Right lobe of liver (tissue), 6 donors: ENCODE measurements around the gene ATF4. TPM values are rescaled to one million over a fixed set of nuclear protein-coding genes. Genes with fewer than 3 reads are reported as not detected.
A peak's percentile ranks its signal among the peaks of the same experiment; 100 is the strongest.

Source experiments
- ATAC-seq, 4 donors: fragments of 200-7000 bp; cut with Tn5 transposase; one replicate each; pipeline ENCODE4 v1.9.1; 2020; ENCODE audit warnings: mild to moderate bottlenecking in 4 of 4, moderate library complexity in 4 of 4
- DNase-seq, 3 donors: peaks; one replicate each; pipeline ENCODE4 v3.0.0-alpha.2; 2020
- H3K27ac ChIP-seq, 3 donors: fragments of 200-600 bp; one replicate each; pipeline ENCODE4 v1.8.0; 2022
- H3K27me3 ChIP-seq, 2 donors: fragments of 200-600 bp; one replicate each; pipeline ENCODE4 v1.8.0; 2022
- H3K36me3 ChIP-seq, 4 donors: fragments of 200-600 bp; sonication (generic) in 1 of 4; one replicate each; pipeline versions ENCODE4 v1.5.1 to v1.8.0; 2017 to 2022; ENCODE audit warnings: control low read depth in 1 of 4
- H3K4me1 ChIP-seq, 4 donors: fragments of 200-600 bp; sonication (generic) in 1 of 4; one replicate each; pipeline versions ENCODE4 v1.5.1 to v1.8.0; 2017 to 2022; ENCODE audit warnings: control low read depth in 1 of 4
- H3K4me3 ChIP-seq, 3 donors: fragments of 200-600 bp; one replicate each; pipeline ENCODE4 v1.8.0; 2022
- H3K9me3 ChIP-seq, 4 donors: fragments of 200-600 bp; sonication (generic) in 1 of 4; one replicate each; pipeline versions ENCODE4 v1.5.1 to v1.8.0; 2017 to 2022; ENCODE audit warnings: control low read depth in 1 of 4
- CTCF ChIP-seq, 4 donors: fragments of 200-600 bp in 3 of 4; fragments of 450-650 bp in 1 of 4; IDR thresholded peaks; one replicate each; pipeline versions ENCODE4 v1.5.1 to v1.8.0; 2016 to 2022; ENCODE audit warnings: antibody characterized with exemption in 4 of 4, mild to moderate bottlenecking in 2 of 4
- POLR2A ChIP-seq: fragments of 450-650 bp; IDR thresholded peaks from one replicate; pipeline ENCODE4 v1.6.1; 2017; ENCODE audit warnings: antibody characterized with exemption, mild to moderate bottlenecking
- WGBS: methylation state at CpG from one replicate; pipeline ENCODE4 v1.1.6; 2018; ENCODE audit warnings: low coverage, low lambda C conversion rate; ENCODE audit not compliant: insufficient coverage; ENCODE audit errors: missing lambda C conversion rate; 5-methylcytosine and 5-hydroxymethylcytosine counted together
- intact Hi-C, 2 donors: fragments of 100-400 bp; cut with DNase I; formaldehyde crosslinking; loops; one replicate each; pipeline versions ENCODE4 v1.11.2 to v1.14.1; 2022
- total RNA-seq, 6 experiments: library from RNA; depleted of rRNA in 2 of 6; stranded (reverse); fragments of >200 nt in 2 of 6; fragmentation: NEBNext Ultra II Directional in 3 of 6; extraction: Animal tissue kit (Norgen Biotek cat#: 25700) in 3 of 6; gene quantifications; one replicate each; pipeline versions ENCODE4 v1.1.0 to v1.2.4, GENCODE V29; 2016 to 2023
- donor health status: DM: no; HTN: yes; CAD: no.
- donor health status: DM: no; HTN: no; CAD: no.
- donor health status: DM: no; HTN: no; CAD: no.
- donor health status: DM: no; HTN: yes; CAD: no.
- donor health status: DM: no; HTN: yes; CAD: no.

ATF4 gene
- total RNA-seq, 6 experiments from 2014 or later = 114 to 187 (median 157) TPM

- no peak for ATAC-seq
- Histone ChIP-seq H3K9me3 (no peaks in the 10 kb centered on the region), H3K27me3 (peaks cover 5 to 7% of the 10 kb centered on the region in 2 donors), H3K27ac (no peak overlapping the region), H3K36me3 (no peaks in the 10 kb centered on the region), H3K4me1 (peaks cover 0 to 5% (median 0%) of the 10 kb centered on the region in 4 donors), H3K4me3 (no peak overlapping the region)
- WGBS = no CpG with 5 or more reads among the region's 14 CpGs
- DNase-seq = no peak
- TF ChIP-seq POLR2A = no peak
- no peak for TF ChIP-seq CTCF (IDR thresholded peaks at IDR 0.05)
- intact Hi-C loops = no loop called here
Observed at GRCh38 chr22:39558950-39559349, 38.6 kb downstream of the ATF4 start.

- H3K4me3 ChIP-seq = no peak overlapping the region
- no peaks in the 10 kb centered on the region for H3K36me3 ChIP-seq
- no peak overlapping the region for H3K27ac ChIP-seq
- peaks cover 5 to 7% of the 10 kb centered on the region in 2 donors for H3K27me3 ChIP-seq
- DNase-seq (no peak), ATAC-seq (no peak)
- H3K4me1 ChIP-seq = peaks cover 0 to 5% (median 0%) of the 10 kb centered on the region in 4 donors
- no peaks in the 10 kb centered on the region for H3K9me3 ChIP-seq
- no peak for TF ChIP-seq POLR2A
- TF ChIP-seq CTCF (IDR thresholded peaks at IDR 0.05) = peak in 3 of 4 donors; percentile 10 to 21 (median 18)
- 24% methylated on average over 9 of the region's 11 CpGs for WGBS
- intact Hi-C loops = no loop called here
Observed at GRCh38 chr22:39559456-39560105, 39.2 kb downstream of the ATF4 start.

GRCh38 chr22:39560127-39560526 lies 39.8 kb downstream of the ATF4 start:
- no peak for DNase-seq
- ATAC-seq = no peak
- Histone ChIP-seq H3K36me3 (no peaks in the 10 kb centered on the region), H3K4me1 (peaks cover 0 to 5% (median 0%) of the 10 kb centered on the region in 4 donors), H3K9me3 (no peaks in the 10 kb centered on the region), H3K27me3 (peaks cover 5 to 7% of the 10 kb centered on the region in 2 donors), H3K27ac (no peak overlapping the region), H3K4me3 (no peak overlapping the region)
- TF ChIP-seq CTCF (IDR thresholded peaks at IDR 0.05) = no peak
- no peak for TF ChIP-seq POLR2A
- intact Hi-C loops = no loop called here
- 50% methylated on average over 6 of the region's 6 CpGs for WGBS

- no peak for DNase-seq
- 83% methylated on average over 3 of the region's 9 CpGs for WGBS
- TF ChIP-seq POLR2A (no peak), CTCF (IDR thresholded peaks at IDR 0.05) (no peak)
- no peaks in the 10 kb centered on the region for H3K9me3 ChIP-seq
- H3K27me3 ChIP-seq = no peaks in the 10 kb centered on the region
- H3K27ac ChIP-seq = no peak overlapping the region
- no peaks in the 10 kb centered on the region for H3K36me3 ChIP-seq
- H3K4me1 ChIP-seq = peaks cover 0 to 4% (median 0%) of the 10 kb centered on the region in 4 donors
- H3K4me3 ChIP-seq = no peak overlapping the region
- intact Hi-C loops = no loop called here
- no peak for ATAC-seq
Observed at GRCh38 chr22:39562839-39563489, 42.6 kb downstream of the ATF4 start.
